Measurements from ENCODE around the gene ALG3. TPM values are rescaled to one million over a fixed set of nuclear protein-coding genes. Genes with fewer than 3 reads are reported as not detected.

Gene ALG3
- total RNA-seq, 1 experiment from 2014 or later: 72.7 TPM

DNA sequence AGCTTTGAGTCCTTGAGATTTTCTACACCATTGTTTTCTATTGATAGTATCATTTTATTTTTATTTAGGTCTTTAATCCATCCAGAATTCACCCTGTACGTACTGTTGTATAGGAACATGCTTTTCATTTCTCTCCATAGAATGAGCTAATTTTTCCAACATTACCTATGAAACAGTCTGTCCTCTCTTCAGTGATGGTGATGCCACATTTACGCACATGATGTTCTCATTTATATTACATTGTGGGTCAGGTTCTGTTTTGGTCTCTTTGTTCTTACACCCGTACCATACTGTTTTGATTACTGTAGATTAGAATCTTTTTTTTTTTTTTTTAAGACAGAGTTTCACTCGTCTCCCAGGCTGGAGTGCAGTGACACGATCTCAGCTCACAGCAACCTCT is 37.0 kb downstream of the ALG3 start:
- H3K4me1 ChIP-seq (ENCODE audit: control insufficient read depth, insufficient read depth, low read length): no peaks in the 10 kb centered on the region
- intact Hi-C loops (cut with micrococcal nuclease; ENCODE audit: unreplicated experiment): no loop called here
- no peaks in the 10 kb centered on the region for H3K36me3 ChIP-seq (ENCODE audit: control insufficient read depth, insufficient read depth, low read length)
- in situ Hi-C loops (cut with HindIII; ENCODE audit: low pct_unique_long_range_greater_than_20kb, low sequenced_read_pairs): no loop called here
- H3K9me3 ChIP-seq (ENCODE audit: control insufficient read depth, insufficient read depth, low read depth, low read length): no peaks in the 10 kb centered on the region
- no peak for TF ChIP-seq SIN3A (IDR thresholded peaks at IDR 0.05; ENCODE audit: borderline replicate concordance, insufficient read depth, low read depth, low read length)
- TF ChIP-seq, protein P1, sequence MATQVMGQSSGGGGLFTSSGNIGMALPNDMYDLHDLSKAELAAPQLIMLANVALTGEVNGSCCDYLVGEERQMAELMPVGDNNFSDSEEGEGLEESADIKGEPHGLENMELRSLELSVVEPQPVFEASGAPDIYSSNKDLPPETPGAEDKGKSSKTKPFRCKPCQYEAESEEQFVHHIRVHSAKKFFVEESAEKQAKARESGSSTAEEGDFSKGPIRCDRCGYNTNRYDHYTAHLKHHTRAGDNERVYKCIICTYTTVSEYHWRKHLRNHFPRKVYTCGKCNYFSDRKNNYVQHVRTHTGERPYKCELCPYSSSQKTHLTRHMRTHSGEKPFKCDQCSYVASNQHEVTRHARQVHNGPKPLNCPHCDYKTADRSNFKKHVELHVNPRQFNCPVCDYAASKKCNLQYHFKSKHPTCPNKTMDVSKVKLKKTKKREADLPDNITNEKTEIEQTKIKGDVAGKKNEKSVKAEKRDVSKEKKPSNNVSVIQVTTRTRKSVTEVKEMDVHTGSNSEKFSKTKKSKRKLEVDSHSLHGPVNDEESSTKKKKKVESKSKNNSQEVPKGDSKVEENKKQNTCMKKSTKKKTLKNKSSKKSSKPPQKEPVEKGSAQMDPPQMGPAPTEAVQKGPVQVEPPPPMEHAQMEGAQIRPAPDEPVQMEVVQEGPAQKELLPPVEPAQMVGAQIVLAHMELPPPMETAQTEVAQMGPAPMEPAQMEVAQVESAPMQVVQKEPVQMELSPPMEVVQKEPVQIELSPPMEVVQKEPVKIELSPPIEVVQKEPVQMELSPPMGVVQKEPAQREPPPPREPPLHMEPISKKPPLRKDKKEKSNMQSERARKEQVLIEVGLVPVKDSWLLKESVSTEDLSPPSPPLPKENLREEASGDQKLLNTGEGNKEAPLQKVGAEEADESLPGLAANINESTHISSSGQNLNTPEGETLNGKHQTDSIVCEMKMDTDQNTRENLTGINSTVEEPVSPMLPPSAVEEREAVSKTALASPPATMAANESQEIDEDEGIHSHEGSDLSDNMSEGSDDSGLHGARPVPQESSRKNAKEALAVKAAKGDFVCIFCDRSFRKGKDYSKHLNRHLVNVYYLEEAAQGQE (IDR thresholded peaks at IDR 0.05; ENCODE audit: insufficient read depth in 1 of 2, low read depth in 2 of 2, low read length in 1 of 2): no peak
- no peak for TF ChIP-seq TCF7L2 (IDR thresholded peaks at IDR 0.05; ENCODE audit: low read depth, low read length)
- TF ChIP-seq, protein P2, sequence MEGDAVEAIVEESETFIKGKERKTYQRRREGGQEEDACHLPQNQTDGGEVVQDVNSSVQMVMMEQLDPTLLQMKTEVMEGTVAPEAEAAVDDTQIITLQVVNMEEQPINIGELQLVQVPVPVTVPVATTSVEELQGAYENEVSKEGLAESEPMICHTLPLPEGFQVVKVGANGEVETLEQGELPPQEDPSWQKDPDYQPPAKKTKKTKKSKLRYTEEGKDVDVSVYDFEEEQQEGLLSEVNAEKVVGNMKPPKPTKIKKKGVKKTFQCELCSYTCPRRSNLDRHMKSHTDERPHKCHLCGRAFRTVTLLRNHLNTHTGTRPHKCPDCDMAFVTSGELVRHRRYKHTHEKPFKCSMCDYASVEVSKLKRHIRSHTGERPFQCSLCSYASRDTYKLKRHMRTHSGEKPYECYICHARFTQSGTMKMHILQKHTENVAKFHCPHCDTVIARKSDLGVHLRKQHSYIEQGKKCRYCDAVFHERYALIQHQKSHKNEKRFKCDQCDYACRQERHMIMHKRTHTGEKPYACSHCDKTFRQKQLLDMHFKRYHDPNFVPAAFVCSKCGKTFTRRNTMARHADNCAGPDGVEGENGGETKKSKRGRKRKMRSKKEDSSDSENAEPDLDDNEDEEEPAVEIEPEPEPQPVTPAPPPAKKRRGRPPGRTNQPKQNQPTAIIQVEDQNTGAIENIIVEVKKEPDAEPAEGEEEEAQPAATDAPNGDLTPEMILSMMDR (IDR thresholded peaks at IDR 0.05): no peak
- no peak for TF ChIP-seq POLR2AphosphoS5 (IDR thresholded peaks at IDR 0.05; ENCODE audit: low read depth, low read length)
- no peak overlapping the region for H3K4me3 ChIP-seq (ENCODE audit: low read depth in 2 of 2, low read length in 2 of 2)
- ATAC-seq (no peak), DNase-seq (ENCODE audit: low read depth, low spot score) (no peak)
- ChIA-PET POLR2A (interaction anchor here (0.6 to 1.1 kb wide), 2 partner anchors 13 to 57 kb away, joined by 3 to 4 read pairs; no protein-coding TSS in a partner anchor), CTCF (no interaction called here)
- no TSS peak for BruUV-seq (replicated peaks)
- no peaks in the 10 kb centered on the region for H3K27me3 ChIP-seq (ENCODE audit: control insufficient read depth, insufficient read depth, low read length)
- H3K27ac ChIP-seq (ENCODE audit: low read length): no peak overlapping the region

DNA sequence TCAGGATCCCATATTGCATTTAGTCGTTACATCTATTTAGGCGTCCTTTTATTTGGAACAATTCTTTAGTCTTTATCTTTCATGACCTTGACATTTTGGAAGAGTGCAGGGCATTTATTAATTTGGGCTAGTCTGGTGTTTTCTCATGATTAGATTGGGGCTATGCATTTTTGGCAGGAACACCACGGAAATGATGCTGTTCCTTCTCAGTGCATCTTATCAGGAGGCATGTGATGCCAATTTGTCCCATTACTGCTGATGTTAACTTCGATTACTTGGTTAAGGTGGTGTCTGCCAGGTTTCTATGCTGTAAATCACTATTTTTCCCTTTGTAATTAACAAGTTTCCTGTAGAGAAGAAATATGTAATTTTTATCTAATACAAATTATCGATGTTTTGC is 37.5 kb downstream of the ALG3 start:
- CTCF ChIA-PET: no interaction called here
- BruUV-seq (replicated peaks): no TSS peak

More for the DNA sequence above, 37.5 kb downstream of the ALG3 start:
- H3K9me3 ChIP-seq (ENCODE audit: control insufficient read depth, insufficient read depth, low read depth, low read length): no peaks in the 10 kb centered on the region
- no peaks in the 10 kb centered on the region for H3K27me3 ChIP-seq (ENCODE audit: control insufficient read depth, insufficient read depth, low read length)
- intact Hi-C loops (cut with micrococcal nuclease; ENCODE audit: unreplicated experiment): no loop called here
- H3K4me1 ChIP-seq (ENCODE audit: control insufficient read depth, insufficient read depth, low read length): no peaks in the 10 kb centered on the region
- DNase-seq (ENCODE audit: low read depth, low spot score) (no peak), ATAC-seq (no peak)
- TF ChIP-seq, protein P2 (IDR thresholded peaks at IDR 0.05): no peak
- TF ChIP-seq, protein P1 (IDR thresholded peaks at IDR 0.05; ENCODE audit: insufficient read depth in 1 of 2, low read depth in 2 of 2, low read length in 1 of 2): no peak
- no peak for TF ChIP-seq POLR2AphosphoS5 (IDR thresholded peaks at IDR 0.05; ENCODE audit: low read depth, low read length)
- TF ChIP-seq SIN3A (IDR thresholded peaks at IDR 0.05; ENCODE audit: borderline replicate concordance, insufficient read depth, low read depth, low read length): no peak
- no peak for TF ChIP-seq TCF7L2 (IDR thresholded peaks at IDR 0.05; ENCODE audit: low read depth, low read length)
- no peaks in the 10 kb centered on the region for H3K36me3 ChIP-seq (ENCODE audit: control insufficient read depth, insufficient read depth, low read length)
- H3K4me3 ChIP-seq (ENCODE audit: low read depth in 2 of 2, low read length in 2 of 2): no peak overlapping the region
- POLR2A ChIA-PET: interaction anchor here (1.1 kb wide), 1 partner anchor 13 kb away, joined by 3 read pairs; no protein-coding TSS in a partner anchor
- no peak overlapping the region for H3K27ac ChIP-seq (ENCODE audit: low read length)
- in situ Hi-C loops (cut with HindIII; ENCODE audit: low pct_unique_long_range_greater_than_20kb, low sequenced_read_pairs): no loop called here

Data from Panc1 (cell line).